AG20443 (cell line): ENCODE data around the gene UGT1A8.
"Not testable (repeated sequence)": the region's sequence is repeated elsewhere in the genome, so short reads cannot be mapped to it uniquely, and the experiment has no call there.

Experiments
- DNase-seq: peaks from one replicate; pipeline ENCODE4 v3.0.0; 2012; ENCODE audit warnings: low spot score, mixed read lengths

The UGT1A8 gene

DNA sequence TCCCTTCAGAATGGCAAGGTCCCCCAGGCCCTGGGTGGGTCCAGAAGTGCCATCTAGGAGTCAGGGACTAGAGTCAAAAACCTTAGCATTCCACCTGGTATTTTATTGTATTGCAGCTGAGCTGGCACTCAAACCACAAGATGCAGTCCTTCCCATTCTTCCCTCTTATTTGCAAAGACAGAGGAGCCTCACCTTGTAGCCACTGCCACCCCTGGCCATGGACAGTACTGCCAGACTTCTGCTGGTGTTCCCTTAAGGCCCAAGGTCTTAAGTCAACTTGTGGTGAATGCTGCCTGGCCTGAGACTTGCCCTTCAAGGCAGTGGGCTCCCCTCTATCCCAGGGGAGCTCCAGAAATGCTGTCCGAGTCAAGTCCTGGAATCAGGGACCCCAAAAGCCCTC is 25.7 kb downstream of the UGT1A8 start:
- DNase-seq, result no peak

- DNase-seq, result not testable (repeated sequence)
These were observed 28.6 kb downstream of the UGT1A8 start for GRCh38 chr2:233646033-233646432.

- no peak for DNase-seq
These were observed 33.5 kb downstream of the UGT1A8 start for GRCh38 chr2:233650981-233651380.

DNA sequence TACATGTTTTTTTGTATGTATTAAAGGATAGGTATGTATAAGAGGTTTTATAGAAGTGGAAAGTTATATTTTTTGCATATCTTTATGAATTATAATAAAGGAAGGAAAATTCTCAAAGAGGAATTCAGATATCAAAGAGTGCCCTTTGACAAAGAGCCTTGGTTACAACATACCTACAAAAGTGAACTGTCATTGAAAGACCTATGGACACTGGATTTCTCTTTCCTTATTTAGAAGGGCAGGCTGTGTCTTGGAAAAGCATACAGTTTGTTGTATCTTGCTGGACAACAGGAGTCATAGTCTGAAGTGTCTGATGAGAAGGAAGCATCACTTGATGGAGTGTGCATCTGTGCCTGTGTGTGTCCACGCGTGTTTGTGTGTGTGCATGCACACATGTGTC is 34.0 kb downstream of the UGT1A8 start:
- no peak for DNase-seq

GRCh38 chr2:233654501-233654900 is 37.1 kb downstream of the UGT1A8 start:
- DNase-seq, result no peak

DNA sequence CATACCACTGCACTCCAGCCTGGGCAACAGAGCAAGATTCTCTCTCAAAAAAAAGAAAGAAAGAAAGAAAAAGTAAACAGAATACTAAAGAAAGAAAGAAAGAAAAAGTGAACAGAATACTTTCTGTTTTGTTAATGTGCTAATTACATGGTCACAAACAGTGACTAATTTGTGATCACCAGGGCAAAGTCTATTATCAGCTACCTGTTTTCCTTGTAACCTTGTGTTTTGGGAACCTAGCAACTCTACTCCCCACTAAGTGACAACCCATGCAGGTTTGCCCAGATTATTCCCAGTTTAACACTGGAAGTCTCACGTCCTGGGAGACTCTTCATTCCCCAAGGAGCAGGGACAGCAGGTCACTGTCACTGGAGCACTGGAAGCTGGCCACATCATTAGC is 37.6 kb downstream of the UGT1A8 start:
- DNase-seq, result no peak

DNA sequence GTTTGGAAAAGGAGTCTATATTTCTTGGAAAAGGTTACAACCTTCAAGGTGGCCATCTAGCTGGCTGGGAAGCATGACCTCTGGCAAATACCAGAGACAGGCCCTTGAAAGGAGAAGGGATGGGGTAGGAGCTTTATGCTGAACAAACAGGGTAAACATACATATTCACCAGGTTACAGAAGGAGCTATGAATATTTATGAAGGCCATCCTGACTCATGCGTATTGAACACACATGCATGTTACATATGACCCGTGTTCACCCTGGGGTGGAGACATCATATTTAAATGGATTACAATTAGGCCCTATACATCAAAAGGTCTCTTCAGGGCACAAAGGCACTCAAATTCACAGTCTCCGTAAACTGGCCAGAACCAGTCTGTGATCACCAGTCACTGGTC is 38.5 kb downstream of the UGT1A8 start:
- not testable (repeated sequence) for DNase-seq

DNA sequence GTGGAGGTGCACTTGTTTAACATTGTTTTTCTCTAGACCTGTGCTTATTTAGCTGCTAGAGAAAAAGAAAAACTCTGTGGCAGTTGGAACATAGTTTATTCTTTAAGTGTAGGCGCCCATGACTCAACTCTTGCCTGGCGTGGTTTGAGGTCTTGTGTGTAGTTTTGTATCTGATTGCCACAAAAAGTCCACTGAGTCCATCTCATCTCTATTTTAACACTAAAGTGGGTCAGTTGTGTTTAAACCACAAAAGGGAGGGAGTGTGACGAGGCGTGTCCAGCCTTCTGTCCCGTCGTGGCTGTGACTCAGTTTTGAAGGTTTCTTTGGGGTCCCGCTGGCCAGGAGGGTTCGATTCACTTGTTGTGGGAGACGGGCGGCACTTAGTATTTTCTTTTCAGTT is 39.0 kb downstream of the UGT1A8 start:
- DNase-seq, result no peak

DNA sequence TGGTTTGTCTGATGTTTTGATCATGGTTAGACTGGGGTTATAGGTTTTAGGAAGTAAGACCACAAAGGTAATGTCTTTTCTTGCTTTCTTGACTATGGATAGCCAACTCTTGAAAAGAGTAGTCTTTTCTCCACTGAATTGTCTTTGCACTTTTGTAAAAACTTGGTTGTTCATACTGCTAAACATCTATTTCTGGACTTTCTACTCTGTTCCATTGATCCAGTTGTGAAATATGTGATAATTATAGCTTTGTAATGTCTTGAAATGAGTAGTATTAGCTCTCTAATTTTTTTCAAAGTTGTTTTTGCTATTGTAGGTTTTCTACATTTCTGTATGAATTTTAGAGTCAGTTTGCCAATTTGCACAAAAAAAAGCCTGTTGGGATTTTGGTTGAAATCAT is 41.2 kb downstream of the UGT1A8 start:
- DNase-seq, result no peak

DNA sequence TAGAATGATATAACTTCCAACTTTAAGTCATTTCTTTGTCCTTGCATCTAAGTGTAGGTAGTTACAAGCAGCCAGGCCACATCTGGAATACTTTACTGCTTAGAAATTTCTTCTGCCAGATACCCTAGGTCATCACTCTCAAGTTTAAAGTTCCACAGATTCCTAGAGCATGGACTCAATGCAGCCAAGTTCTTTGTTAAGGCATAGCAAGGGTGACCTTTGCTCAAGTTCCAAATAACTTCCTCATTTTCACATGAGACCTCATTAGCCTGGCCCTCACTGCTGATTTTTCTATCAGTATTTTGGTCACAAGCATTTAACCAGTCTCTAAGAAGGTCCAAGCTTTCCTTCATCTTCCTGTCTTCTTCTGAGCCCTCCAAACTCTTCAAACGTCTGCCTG is 46.5 kb downstream of the UGT1A8 start:
- no peak for DNase-seq

DNA sequence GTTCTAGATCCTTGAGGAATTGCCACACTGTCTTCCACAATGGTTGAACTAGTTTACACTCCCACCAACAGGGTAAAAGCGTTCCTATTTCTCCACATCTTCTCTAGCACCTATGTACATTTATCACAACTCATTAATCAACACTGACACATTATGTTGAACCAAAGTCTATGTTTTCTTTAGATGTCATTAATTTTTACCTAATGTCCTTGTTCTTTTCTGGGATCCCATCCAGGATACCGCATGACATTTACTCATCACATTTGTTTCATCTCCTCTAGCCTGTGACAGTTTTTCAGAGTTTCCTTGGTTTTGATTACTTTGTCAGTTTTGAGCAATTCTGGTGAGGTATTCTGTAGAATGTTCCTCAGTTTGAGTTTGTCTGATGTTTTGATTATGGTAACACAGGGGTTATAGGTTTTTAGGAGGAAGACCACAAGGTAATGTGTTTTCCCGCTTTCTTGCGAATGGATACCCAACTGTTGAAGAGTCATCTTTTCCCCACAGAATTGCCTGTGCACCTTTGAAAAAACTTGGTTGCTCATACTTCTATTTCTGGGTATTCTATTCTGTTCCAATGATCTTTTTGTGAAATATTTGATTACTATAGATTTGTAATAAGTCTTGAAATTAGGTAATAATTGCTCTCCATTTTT is 51.3 kb downstream of the UGT1A8 start:
- DNase-seq, result no peak

DNA sequence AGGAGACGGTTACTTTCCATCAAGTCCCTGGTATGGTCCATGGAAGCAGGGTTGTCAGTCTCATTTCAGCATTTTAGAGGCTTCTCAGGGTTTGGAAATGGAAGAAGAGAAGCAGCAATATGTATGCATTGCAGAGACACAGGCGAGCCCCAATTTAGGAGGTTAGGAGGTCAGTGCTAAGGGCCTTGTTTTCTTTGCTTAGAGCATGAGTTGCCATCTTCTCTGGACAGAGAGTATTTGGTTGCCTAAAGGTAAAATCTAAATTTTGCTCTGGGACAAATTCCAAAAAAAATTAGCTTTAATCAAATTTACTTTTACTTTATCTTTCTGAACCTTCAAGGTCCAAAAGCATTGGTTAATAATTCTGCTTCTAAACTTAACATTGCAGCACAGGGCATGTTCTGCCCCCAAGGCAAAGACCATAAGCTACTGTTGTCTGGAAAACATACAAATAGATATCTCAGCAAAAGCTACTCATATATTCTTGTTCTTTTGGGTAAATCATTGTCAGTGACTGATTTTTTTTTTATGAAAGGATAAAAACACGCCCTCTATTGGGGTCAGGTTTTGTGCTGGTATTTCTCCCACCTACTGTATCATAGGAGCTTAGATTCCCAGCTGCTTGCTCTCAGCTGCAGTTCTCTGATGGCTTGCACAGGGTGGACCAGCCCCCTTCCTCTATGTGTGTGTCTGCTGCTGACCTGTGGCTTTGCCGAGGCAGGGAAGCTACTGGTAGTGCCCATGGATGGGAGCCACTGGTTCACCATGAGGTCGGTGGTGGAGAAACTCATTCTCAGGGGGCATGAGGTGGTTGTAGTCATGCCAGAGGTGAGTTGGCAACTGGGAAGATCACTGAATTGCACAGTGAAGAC is 54.1 kb downstream of the UGT1A8 start, which contains the start of gene UGT1A9:
Gene UGT1A9, plus strand, starts transcription at position 609 of the 872 bp plus-strand sequence. Its CDS starts 37 bp downstream, at position 646.
- no peak for DNase-seq

- DNase-seq, result no peak
These were observed 55.5 kb downstream of the UGT1A8 start for GRCh38 chr2:233672886-233673285.

DNA sequence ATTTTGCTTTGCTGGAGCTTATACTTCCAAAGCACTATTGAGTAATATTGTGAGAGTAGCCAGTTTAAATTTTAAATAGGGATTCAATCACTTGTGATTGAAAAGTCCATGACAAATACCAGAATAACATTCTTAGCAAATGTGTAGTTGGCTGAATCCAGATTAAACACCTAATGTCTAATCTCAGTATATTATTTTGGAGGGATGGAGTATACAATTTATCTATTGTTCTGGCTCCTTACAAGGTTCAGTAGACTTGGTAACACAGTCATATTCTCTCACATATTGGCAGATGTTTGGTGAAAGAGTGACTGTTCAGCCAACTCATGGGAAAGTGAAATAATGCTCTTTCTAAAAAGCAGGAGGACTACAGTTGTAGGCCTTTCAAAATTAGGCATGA is 56.5 kb downstream of the UGT1A8 start:
- DNase-seq, result no peak

- no peak for DNase-seq
These were observed 56.9 kb downstream of the UGT1A8 start for GRCh38 chr2:233674314-233674713.

GRCh38 chr2:233674995-233675394 is 57.6 kb downstream of the UGT1A8 start:
- DNase-seq, result no peak

DNA sequence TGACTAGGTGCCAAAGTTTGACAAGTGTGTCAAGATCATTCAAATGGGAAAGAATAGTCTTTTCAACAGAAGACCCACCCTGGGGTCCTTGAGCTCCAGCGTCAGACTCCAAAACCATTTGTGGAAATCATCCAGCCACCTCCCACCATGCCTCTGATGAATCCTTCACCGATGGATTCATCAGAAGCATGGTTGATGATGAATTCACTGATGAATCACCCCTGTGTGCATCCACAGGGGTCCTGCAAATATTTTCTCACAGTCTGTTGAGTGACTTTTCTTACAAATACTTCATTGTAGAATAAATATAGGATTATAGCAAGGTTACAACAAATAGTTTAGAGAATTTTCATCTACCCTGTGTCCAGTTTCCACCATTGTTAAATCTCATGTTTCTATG is 58.6 kb downstream of the UGT1A8 start:
- DNase-seq, result no peak

DNA sequence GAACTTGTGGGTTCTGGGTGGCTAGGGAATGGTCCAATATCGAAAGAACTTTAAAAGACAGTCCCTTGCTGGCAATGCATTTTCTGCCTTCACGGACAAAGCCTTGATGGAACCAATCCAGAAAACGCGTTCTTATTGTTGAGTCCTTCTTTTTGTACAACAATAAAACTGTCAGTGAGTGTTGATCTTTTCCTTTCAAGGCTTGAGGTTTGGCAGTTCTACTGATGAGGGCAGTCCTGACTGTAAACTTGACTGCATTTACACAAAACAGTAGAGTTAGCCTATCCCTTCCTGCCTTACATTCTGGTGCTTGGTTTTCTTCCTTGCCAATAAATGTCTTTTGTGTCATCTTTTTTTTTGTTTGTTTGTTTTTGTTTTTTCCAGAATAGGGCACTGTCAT is 61.8 kb downstream of the UGT1A8 start:
- no peak for DNase-seq

DNA sequence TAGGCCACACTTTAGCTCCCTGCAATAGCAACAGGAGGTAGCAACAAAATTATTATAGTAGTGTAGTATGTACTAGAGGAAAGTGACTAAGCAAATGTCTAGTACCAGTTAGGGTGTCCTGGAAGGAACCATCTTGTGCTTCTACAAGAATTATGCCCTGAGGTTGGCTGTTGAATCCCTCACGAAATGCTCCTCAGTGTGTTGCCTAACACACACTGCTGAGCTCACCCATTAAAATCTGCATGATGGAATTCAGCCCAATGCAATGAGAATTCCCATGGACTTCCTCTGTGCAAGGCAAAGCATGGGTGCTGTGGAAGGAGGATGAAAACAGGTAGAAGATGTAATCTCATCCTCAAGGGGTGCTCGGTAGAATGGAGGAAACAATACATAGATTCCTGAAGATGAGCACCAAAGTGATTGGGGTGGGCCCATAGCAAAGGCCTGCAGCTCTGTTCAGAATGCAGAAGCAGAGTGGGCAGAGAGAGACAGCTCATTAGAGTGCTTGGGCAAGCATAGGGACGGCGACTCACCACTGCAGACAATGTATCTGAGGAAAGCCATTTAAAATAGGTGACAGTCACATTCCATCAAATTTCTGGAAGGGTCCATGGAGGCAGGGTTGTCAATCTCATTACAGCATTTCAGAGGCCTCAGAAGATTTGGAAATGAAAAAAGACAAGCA is 63.1 kb downstream of the UGT1A8 start:
- no peak for DNase-seq

GRCh38 chr2:233681521-233682099 is 64.2 kb downstream of the UGT1A8 start, which contains the start of gene UGT1A7:
Gene UGT1A7 (plus strand): TSS chr2:233681901. CDS start chr2:233681938, 37 bp downstream.
- DNase-seq, result no peak

GRCh38 chr2:233684640-233685039 is 67.2 kb downstream of the UGT1A8 start:
- DNase-seq, result no peak

DNA sequence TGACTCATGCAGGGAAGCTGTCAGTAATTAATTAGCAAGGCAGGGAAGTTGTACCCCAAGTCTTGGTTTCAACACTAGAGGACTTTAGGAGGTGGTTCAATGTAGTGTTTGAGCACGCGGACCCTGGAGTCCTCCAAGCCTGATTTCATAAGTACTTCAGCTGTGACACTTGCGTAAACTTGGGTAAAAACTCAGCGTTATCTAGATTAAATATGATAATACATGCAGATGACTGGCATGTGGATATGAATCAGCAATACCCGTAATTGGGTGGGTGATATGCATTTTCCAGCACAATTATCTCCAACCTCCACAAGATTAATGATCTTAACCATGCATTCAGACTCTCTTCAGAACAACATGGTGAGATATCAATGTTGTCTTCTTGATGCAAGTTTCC is 69.5 kb downstream of the UGT1A8 start:
- DNase-seq, result no peak
